HepG2 (cell line): ENCODE measurements around the gene RGS19. TPM values are rescaled to one million over a fixed set of nuclear protein-coding genes. Genes with fewer than 3 reads are reported as not detected.

Experiments
- AKNA ChIP-seq: sonication (generic); formaldehyde crosslinking; IDR thresholded peaks from 2 replicates; pipeline ENCODE4 v1.4.0; 2020; ENCODE audit warnings: missing genetic modification reagents, borderline replicate concordance
- DNMT1 ChIP-seq: sonication (generic); formaldehyde crosslinking; IDR thresholded peaks from 2 replicates; pipeline ENCODE4 v1.5.1; 2020; ENCODE audit warnings: mild to moderate bottlenecking, missing genetic modification reagents
- DPF2 ChIP-seq: sonication (generic); formaldehyde crosslinking; IDR thresholded peaks from 2 replicates; pipeline ENCODE4 v1.4.0; 2020; ENCODE audit warnings: mild to moderate bottlenecking, low read depth, missing genetic modification reagents, borderline replicate concordance
- FOXO1 ChIP-seq: sonication (generic); formaldehyde crosslinking; IDR thresholded peaks from 2 replicates; pipeline ENCODE4 v1.4.0; 2020; ENCODE audit warnings: missing genetic modification reagents
- JUNB ChIP-seq: sonication (generic); formaldehyde crosslinking; IDR thresholded peaks from 2 replicates; pipeline ENCODE4 v1.8.0; 2022; ENCODE audit warnings: missing genetic modification reagents, mild to moderate bottlenecking, borderline replicate concordance
- PRDM15 ChIP-seq: sonication (generic); formaldehyde crosslinking; IDR thresholded peaks from 2 replicates; pipeline ENCODE4 v1.4.0; 2020; ENCODE audit warnings: missing genetic modification reagents
- REXO4 ChIP-seq: sonication (generic); formaldehyde crosslinking; IDR thresholded peaks from 2 replicates; pipeline ENCODE4 v1.8.0; 2022; ENCODE audit warnings: missing genetic modification reagents, mild to moderate bottlenecking, borderline replicate concordance
- SAFB2 ChIP-seq: sonication (generic); formaldehyde crosslinking; IDR thresholded peaks from 2 replicates; pipeline ENCODE4 v1.5.1; 2020; ENCODE audit warnings: missing genetic modification reagents, low read depth, mild to moderate bottlenecking, borderline replicate concordance
- SCMH1 ChIP-seq: sonication (generic); formaldehyde crosslinking; IDR thresholded peaks from 2 replicates; pipeline ENCODE4 v1.9.0; 2021; ENCODE audit warnings: missing genetic modification reagents, mild to moderate bottlenecking, borderline replicate concordance
- TRAFD1 ChIP-seq: sonication (generic); formaldehyde crosslinking; IDR thresholded peaks from 2 replicates; pipeline ENCODE4 v1.5.1; 2020; ENCODE audit warnings: missing genetic modification reagents, mild to moderate bottlenecking, borderline replicate concordance
- ZBTB7B ChIP-seq: sonication (generic); formaldehyde crosslinking; IDR thresholded peaks from 2 replicates; pipeline ENCODE4 v1.4.0; 2020; ENCODE audit warnings: missing genetic modification reagents
- ZKSCAN5 ChIP-seq: sonication (generic); formaldehyde crosslinking; IDR thresholded peaks from 2 replicates; pipeline ENCODE4 v1.5.1; 2020; ENCODE audit warnings: mild to moderate bottlenecking, missing genetic modification reagents
- ZNF230 ChIP-seq: sonication (generic); formaldehyde crosslinking; IDR thresholded peaks from 2 replicates; pipeline ENCODE4 v1.4.0; 2020; ENCODE audit warnings: mild to moderate bottlenecking, missing genetic modification reagents
- ZNF3 ChIP-seq: IDR thresholded peaks from 2 replicates; pipeline ENCODE4 v1.7.0; 2017; ENCODE audit warnings: inconsistent platforms
- ZNF562 ChIP-seq: sonication (generic); formaldehyde crosslinking; IDR thresholded peaks from 2 replicates; pipeline ENCODE4 v1.8.0; 2022; ENCODE audit warnings: missing genetic modification reagents, borderline replicate concordance
- ZNF577 ChIP-seq: sonication (generic); formaldehyde crosslinking; IDR thresholded peaks from 2 replicates; pipeline ENCODE4 v1.4.0; 2020; ENCODE audit warnings: mild to moderate bottlenecking, low read depth, missing genetic modification reagents, borderline replicate concordance
- ZNF674 ChIP-seq: sonication (generic); formaldehyde crosslinking; IDR thresholded peaks from 2 replicates; pipeline ENCODE4 v1.5.0; 2020; ENCODE audit warnings: low read depth, mild to moderate bottlenecking, missing genetic modification reagents
- ZNF746 ChIP-seq: sonication (generic); formaldehyde crosslinking; IDR thresholded peaks from 2 replicates; pipeline ENCODE4 v1.8.0; 2022; ENCODE audit warnings: mild to moderate bottlenecking, missing genetic modification reagents
- ZNF777 ChIP-seq: sonication (generic); formaldehyde crosslinking; IDR thresholded peaks from 2 replicates; pipeline ENCODE4 v1.4.0; 2020; ENCODE audit warnings: missing genetic modification reagents
- polyA plus RNA-seq, 8 experiments: library from polyadenylated mRNA; depleted of rRNA in 3 of 8; stranded (reverse) in 7 of 8; unstranded in 1 of 8; fragments of >200 nt; fragmentation: Illumina TruSeq in 4 of 8; extraction: Trizol in 4 of 8; gene quantifications; 2 replicates each; pipeline versions ENCODE4 v1.2.1 to v1.2.3, GENCODE V29; 2011 to 2016; ENCODE audit warnings: low read depth in 4 of 8, missing spikeins in 1 of 8, mixed read lengths in 1 of 8; ENCODE audit not compliant: insufficient read depth in 1 of 8
- total RNA-seq, 5 experiments: library from RNA; depleted of rRNA; stranded (reverse); fragments of >200 nt; fragmentation: Illumina TruSeq; extraction: Trizol; gene quantifications; 2 replicates each; pipeline ENCODE4 v1.2.3, GENCODE V29; 2016; ENCODE audit warnings: low read depth in 1 of 5

The RGS19 gene
- total and polyA plus RNA-seq, 2 of the 13 experiments (the other 11 are each of a cell fraction or from before 2014, with no cell fraction given), result 10.7 to 11.9 TPM

GRCh38 chr20:64042054-64042781 is 37.1 kb downstream of the RGS19 start (continued):
- no peak for TF ChIP-seq SCMH1 (CRISPR knock-in tag)
- TF ChIP-seq ZNF674, result 0 out of 2 replicates have a peak, but pooled peaks have one; percentile 42
- peak; percentile 79 for TF ChIP-seq ZBTB7B (CRISPR knock-in tag)
- peak; percentile 60 for TF ChIP-seq SAFB2
- TF ChIP-seq REXO4 (CRISPR knock-in tag), result 0 out of 2 replicates have a peak, but pooled peaks have one; percentile 39
- no peak; the same call in 1 of the 2 replicates for TF ChIP-seq TRAFD1 (CRISPR knock-in tag)
- no peak for TF ChIP-seq ZNF577 (CRISPR knock-in tag)
- no peak for TF ChIP-seq JUNB
- no peak for TF ChIP-seq ZNF562
- TF ChIP-seq ZKSCAN5, result no peak
- TF ChIP-seq FOXO1, result peak; percentile 71
- TF ChIP-seq PRDM15 (CRISPR knock-in tag), result no peak
- no peak; the same call in 1 of the 2 replicates for TF ChIP-seq DPF2
- peak; percentile 44; the same call in 1 of the 2 replicates for TF ChIP-seq ZNF230 (CRISPR knock-in tag)
- peak; percentile 87 for TF ChIP-seq ZNF777
- TF ChIP-seq ZNF3, result no peak
- TF ChIP-seq AKNA (CRISPR knock-in tag), result no peak
- TF ChIP-seq ZNF746, result no peak; the same call in 1 of the 2 replicates
- TF ChIP-seq DNMT1 (CRISPR knock-in tag), result peak; percentile 61; the same call in 1 of the 2 replicates
